ENCODE data around the gene ATP6V0E2.

The ATP6V0E2 gene

DNA sequence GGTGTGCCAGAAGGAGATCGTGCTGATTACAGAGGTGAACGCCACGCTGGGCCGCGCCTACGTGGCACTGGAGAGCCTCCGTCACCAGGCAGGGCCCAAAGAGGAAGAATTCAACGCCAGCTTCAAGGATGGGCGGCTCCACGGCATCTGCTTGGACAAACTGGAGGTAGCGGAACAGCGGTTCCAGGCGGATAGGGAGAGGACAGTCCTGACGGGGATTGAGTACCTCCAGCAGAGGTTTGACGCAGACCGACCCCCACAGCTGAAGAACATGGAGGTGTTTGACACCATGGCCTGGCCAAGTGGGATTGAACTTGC is 12.1 kb upstream of the ATP6V0E2 start:
- FAIRE-seq (no peak), DNase-seq (ENCODE audit: low spot score) (no peak)

DNA sequence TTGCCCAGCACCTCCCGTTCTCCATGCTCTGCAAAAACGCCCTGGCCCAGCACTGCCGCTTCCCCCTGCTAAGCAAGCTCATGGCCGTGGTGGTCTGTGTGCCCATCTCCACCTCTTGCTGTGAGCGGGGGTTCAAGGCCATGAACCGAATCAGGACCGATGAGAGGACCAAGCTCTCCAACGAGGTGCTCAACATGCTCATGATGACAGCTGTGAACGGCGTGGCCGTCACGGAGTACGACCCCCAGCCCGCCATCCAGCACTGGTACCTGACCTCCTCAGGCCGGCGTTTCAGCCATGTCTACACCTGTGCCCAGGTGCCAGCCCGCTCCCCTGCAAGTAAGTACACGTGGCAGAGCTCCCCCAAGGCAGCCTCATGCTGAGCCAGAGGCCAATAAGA is 11.6 kb upstream of the ATP6V0E2 start:
- no peak for DNase-seq (ENCODE audit: low spot score)
- FAIRE-seq = no peak

DNA sequence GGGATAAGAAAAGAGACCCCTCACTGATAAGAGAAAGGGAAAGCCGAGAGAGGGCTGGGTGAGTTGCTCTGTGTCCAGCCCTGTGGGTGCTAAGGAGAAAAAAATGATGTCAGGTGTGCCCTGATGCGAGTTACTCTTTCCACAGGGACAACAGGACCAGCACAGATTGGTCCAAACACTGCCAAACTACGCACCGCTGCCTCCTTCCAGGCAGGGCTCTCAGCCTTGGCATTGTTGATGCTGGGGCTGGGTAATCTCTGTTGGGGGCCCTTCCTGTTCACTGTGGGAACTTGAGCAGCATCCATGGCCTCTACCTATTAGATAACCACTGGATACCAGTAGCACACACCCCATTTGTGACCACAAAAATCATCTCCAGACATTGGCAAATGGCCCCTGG is 10.3 kb upstream of the ATP6V0E2 start:
- DNase-seq (ENCODE audit: low spot score) = no peak
- FAIRE-seq = no peak

DNA sequence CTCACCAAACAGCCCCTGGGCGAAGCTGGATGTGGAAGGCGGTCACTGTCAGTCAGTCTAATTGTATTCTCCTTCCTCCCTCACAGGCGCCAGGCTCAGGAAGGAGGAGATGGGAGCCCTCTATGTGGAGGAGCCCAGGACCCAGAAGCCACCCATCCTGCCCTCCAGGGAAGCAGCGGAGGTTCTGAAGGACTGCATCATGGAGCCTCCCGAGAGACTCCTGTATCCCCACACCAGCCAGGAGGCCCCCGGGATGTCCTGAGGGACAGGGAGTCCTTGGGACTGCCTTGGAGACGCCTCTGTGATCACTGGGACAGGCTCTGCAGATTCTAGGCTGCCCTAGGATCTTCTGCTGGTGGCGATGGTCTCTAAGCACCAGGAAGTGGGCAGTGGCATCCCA is 9.7 kb upstream of the ATP6V0E2 start:
- FAIRE-seq (no peak), DNase-seq (ENCODE audit: low spot score) (no peak)

DNA sequence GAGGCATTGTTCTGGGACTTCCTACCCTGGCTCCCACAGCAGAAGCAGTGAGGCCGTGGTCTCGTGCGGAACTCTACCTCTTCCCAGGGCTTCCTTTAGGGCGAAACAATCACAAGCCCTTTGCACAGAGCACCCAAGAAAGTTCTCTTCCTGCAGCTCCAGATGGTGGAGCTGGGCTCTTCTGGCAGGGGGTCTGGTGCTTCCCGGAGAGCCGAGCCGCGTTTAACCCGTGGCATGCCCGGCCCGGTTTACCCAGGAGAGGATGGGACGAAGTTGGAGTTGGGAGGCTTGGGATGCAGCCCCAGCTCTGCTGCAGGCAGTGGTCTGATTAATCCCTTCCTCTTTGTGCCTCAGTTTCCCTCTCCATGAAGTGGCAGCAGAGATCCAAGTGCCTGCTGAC is 9.0 kb upstream of the ATP6V0E2 start:
- FAIRE-seq (no peak), DNase-seq (ENCODE audit: low spot score) (no peak)

DNA sequence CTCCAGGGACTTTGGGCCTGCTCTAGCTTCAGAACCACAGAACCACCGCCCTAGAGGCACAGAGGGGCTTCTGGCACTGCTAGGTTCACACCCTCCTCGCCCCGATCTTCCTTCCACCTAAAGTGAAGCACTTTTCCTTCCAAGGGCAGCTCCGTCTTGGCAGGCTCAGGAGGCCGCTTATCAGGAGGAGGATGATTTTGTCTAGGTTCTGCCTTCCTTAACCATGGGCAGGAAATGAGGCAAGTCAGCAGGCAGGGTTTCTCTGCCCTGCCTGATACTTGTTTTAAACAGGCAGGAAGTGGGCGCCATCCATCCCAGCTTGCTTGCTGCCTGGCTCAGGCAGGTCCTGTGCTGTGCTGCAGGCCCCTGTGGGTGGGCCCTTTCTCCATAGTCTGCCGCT is 8.3 kb upstream of the ATP6V0E2 start:
- no peak for DNase-seq (ENCODE audit: low spot score)
- FAIRE-seq = no peak

DNA sequence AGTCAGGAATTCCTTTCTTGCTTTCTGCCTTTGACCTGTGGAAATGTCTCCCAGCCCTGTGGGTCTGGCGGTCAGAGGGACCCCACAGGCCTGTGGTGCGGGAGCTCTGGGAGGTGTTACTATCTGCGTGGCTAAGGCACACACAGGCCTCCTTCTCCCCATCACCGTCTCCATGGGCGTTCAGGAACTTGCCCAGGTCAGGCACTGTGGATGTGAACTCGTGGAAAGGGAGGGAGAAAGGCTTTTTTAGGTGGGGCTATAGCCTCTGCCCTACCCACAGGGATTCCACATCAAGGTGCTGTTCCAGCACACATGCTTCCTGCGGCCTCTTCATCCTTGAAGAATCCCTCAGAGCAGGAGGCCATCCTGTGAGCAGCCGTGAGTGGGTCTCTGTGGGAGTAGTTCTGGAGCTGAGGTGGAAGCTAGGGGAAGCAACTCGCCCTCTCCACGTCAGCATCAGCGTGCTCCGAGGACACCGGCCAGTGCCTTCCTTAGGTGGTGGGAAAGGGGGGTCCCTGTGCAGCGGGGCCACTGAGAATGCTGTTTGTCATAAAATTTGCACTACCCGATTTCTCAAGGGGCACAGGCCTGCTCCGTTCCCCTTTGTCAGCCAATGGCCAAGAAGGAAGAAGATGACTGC is 7.5 kb upstream of the ATP6V0E2 start:
- DNase-seq (ENCODE audit: low spot score) (no peak), FAIRE-seq (no peak)

DNA sequence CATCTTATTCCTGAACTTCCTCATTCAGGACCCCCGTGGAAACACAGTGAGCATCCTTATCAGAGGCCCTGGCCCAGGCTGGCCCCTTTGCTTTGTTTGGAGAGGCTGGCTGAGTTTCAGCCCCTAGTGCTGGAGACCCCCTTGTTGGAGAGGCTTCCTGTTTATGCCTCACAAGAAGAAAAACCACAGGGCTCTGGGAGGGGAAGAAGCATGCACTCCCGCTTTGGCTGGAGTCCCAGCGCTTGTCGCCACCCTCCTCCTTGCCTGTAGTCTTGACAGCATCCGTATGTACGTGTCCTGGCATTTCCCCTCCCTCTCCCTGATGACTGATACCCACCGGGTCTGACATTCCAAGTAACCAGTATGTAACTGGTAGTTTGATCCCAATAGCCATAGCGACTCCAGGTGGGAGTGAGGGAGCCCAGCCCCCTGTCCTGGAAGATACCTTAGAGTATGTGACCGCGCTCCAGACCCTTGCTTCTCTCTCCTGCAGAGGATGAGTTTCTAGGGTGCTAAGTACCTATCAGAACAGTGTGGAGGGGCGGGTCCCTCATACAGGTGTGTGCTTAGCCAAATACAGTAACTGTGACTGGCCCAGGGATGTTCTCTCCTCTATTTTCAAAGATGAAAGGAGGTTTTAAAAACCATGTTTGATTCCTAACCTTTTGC is 6.9 kb upstream of the ATP6V0E2 start:
- FAIRE-seq = no peak
- DNase-seq (ENCODE audit: low spot score) = peak; percentile 8

DNA sequence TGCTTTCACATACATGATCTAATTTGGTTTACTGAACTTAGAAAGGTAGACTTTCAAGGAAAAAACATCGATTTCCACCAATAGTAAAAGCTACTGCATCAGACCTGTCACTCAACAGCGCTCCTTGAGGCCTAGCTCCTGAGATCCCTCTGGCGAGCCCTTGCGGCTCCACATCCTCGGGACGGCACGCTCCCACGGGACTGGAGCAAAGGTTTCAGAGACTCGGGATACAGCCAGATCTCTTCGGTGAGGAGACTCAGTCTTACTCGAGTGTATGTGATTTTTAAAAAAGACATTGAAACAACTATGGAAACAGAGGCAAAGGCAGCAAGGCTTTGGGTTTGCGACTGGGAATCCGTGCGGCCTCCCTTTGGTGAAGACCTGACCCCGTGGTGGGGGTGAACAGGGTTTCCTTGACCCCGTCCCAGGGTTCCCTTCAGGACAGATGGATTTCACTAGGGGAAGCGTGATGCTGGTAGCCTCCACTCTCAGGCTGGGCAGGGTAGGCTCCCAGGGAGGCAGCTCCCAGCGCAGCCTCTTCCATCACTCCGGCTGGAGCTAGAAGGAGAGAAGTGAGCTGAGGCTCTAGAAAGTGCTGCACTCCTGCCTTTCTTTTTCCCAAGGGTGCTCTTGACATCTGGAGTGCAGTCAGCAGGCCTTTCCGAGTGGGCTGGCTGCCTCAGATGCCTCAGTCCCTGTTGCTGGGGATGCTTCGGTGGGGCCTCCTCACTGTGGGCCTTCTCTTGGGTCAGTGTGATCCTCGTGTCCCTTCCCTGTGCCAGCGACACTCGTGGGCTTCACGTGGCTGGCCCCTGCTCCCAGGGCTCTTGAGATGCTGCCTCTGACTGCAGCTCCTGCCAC is 5.8 kb upstream of the ATP6V0E2 start:
- DNase-seq (ENCODE audit: low spot score) (no peak), FAIRE-seq (no peak)

DNA sequence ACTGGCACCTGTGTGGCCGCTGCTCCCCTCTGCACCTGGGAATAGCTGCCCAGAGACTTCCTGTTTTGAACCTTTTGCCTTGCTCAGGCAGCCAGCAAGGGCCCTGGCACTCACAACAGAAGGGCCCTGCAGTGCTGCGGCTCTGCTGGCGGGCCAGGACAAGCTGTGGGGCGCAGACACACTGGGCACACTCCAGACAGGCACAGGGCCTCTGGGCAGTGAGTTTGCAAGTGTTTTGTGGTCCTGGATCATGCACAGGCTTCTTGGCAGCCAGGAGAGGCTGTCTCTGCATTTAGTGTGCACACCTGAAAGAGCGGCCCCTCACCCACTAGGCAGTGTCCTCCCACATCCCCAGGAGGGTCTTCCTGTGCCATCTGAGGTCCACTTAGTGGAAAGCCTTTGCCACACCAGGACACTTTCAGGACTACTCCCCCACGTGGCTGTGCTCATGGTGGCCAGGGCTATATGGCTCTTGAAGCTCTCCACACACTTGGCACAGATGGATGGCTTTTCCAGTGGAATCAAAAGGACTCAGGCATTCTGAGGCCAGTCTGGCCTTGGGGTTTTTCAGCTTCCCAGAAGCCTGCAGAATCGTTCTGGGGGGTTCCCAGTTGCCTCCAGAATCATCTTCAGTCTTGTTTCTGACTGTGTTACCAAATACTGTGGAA is 5.0 kb upstream of the ATP6V0E2 start:
- no peak for FAIRE-seq
- no peak for DNase-seq (ENCODE audit: low spot score)

DNA sequence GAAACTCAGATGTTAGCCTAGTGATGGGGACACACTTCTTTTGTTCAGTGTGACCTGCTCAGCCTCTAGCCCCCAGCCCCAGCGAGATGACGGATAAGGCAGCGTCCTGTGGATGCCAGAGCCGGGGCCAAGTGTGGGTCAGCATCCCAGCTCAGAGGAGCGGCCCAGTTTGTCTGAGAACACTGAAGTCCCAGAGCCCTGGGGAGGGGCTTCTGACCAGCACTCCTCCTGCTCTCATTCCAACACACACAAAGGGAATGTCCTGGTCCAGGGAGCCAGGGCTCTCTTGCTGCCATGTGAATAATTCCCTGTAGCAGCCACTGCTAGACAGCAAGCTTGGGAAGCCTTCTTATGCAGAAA is 4.5 kb upstream of the ATP6V0E2 start:
- FAIRE-seq = no peak
- DNase-seq (ENCODE audit: low spot score) = no peak

DNA sequence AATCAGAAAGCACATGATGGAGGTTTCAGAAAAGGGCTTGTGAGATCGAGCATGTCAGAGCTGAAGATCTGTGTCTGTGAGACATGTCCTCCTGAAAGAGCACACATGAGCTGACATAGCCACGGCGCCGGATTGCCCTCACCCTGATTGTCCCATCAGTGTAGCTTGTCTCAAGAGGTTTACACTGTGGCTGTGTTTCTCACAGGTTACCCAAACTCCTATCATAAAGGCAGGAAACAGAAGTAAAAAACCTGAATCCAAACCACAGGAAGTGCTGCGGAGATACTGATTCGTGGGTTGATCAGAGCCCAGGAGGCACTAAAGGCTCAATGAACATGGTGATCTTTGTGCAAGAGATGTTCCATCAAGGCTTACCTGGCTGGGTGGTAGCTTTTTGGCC is 3.9 kb upstream of the ATP6V0E2 start:
- FAIRE-seq = no peak
- DNase-seq (ENCODE audit: low spot score) = no peak

DNA sequence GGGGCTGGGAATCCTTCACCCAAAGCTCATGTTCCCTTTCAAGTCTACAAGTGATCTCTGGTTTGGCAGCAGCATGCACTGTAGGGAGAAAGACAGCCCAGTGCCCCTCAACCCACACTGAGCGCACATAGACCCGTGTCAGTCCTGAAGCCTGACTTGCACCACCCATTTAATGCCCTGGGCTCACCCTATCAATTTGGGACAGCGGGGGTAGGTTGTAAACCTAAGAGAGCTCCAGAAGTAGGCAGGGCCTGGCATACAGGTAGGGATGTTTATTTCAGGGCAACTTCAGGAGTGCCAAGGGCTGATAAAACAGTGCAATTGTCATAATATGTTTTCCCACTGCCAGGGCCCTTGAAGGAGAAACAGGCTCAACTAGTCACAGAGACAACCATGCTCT is 3.5 kb upstream of the ATP6V0E2 start:
- FAIRE-seq (no peak), DNase-seq (ENCODE audit: low spot score) (no peak)

DNA sequence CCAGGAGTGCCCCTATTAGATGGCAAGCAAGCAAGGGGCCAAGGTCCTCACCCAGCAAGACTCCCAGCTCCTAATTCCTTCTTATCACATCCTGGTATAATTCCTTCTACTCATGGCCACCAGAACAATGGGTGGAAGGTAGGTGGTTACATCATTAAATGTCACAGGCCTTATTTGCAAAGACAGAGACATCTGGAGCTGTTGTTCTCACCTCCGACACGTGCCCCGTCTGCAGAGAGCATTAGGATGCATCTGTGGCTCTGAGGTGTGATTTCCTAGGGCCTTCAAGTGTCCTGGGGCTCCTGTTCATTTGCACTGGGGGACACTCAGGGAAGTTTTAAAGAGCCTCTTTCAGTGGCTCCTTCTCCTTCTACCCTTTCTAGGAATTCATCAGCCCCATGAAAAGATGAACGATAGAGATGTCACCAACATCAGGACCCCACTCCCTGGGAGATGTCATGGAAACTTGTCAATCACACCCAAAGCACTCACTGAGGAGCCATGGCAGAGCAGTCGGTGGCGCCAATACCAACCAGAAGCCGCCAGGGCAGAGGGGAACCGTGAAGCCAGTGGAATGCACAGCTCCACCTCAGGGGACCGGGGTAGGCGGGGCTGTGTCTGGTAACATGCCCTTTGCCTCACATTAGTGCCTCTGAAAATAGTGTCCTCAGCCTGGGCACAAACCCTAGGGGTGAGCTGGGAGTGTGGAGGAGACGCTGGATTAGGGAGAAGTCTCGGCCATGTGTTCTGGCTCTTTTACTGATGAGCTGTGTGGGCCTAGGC is 2.9 kb upstream of the ATP6V0E2 start:
- FAIRE-seq = no peak
- DNase-seq (ENCODE audit: low spot score) = no peak

DNA sequence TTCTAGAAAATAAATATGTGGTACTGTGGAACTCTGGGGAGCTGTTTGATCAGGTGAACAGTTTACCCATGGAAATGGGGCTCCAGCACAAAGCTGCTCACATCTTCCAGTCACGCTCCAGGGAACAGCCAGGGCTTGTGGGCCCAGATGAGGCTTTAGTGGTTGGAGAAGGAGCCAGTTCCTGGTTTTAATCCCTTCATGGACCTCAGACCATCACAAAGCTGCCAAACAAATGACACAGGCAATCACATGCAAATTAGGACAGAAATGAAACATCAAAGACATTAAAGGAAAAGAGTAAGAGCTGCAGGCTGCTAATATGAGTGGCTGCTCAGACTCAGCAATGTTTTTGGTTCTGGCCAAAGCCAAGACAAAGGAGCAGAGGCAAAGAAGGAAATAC is 2.2 kb upstream of the ATP6V0E2 start:
- FAIRE-seq = no peak
- DNase-seq (ENCODE audit: low spot score) = no peak

DNA sequence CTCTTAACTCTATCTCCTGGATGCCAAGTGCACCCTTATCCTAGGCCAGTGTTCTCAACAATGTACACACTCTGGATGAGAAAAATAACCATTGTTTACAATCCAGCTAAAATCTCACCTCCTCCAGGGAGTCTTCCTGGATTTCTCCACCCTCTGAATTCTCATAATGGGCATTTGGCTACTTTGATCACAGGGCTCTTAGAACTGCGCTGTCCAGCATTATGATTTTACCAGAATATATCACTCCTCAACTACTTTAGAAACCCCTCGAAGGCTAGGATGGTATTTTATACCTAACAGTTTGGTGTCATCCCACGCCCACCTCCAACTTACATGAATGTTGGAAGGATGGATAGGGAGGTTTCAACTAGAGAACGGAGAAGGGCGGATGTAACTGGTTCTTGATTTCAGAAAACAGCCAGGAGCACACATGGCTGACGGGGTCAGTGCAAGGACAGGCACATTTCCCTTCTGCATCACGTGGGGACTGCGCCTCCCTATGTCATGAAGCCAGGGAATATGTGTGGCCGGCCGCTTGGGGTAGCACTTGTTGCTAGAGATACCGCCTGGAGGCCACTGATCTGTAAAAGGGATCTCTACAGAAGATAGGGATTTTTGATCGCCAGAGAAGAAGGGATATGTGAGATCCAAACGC is 1.2 kb upstream of the ATP6V0E2 start:
- FAIRE-seq (no peak), DNase-seq (ENCODE audit: low spot score) (peak; percentile 48)

DNA sequence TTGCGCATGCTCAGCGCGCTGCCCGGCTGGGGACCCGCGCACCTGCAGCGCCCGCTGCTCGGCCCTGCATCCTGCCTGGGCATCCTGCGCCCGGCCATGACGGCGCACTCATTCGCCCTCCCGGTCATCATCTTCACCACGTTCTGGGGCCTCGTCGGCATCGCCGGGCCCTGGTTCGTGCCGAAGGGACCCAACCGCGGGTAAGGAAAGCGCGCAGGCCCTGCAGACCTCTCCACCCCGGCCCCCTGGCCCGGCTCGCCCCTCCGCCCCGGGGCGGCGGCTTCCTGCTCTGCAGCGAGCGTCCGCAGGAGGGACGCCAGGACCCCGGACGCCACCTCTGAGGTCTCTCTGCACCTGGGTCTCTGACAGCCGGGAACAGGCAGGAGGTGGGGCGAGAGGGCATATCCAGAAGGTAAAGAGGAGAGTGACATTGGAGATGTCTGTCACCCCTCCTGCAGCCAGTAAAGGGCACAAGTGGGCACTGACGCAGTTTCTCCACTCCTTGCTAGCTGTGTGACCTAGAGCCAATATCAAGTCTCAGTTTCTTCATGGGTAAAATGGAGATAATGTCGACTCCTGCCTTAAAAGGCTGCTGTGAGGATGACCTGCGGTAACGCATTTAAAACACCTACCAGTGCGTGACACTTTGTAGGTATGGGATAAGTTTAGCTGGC is 338 bp downstream of the ATP6V0E2 start:
- peak; percentile 87 for DNase-seq (ENCODE audit: low spot score)
- no peak for FAIRE-seq

DNA sequence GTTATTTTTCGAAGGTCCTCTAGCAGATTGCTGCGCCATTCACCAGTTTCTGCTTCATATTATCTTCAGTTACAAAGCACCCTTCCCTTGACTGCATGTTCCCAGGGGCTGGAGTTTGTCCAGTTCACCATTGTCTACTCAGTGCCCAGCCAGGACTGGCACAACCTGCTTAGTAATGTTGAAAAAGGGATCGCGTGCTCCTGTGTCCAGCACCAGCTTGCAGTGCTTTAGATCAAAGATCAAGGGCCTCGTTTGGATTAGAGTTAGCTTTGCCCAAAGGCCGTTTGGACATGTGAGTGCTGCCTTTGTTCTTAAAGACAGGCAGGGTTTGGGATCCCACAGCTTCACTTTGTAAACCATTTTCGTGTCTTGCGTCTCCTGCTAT is 867 bp downstream of the ATP6V0E2 start:
- DNase-seq (ENCODE audit: low spot score) = no peak
- FAIRE-seq = no peak

DNA sequence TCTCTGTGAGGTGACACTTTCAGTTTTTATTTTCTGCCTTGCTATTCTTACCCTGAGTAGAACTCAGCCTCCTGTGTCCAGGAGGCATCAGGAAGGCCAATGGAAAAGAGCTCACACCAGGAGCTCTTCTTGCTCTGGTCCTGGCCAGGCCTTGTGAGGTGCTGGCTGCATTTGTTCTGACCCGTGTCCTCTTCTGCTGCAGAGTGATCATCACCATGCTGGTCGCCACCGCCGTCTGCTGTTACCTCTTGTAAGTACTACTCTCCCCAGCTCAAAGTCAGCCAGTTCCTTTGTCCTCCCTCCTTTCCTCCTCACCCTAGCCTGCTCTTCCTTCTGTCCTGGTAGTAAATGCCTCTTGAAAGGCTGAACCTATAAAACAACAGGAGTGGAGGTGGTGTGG is 1.6 kb downstream of the ATP6V0E2 start:
- DNase-seq (ENCODE audit: low spot score) = no peak
- FAIRE-seq = no peak

DNA sequence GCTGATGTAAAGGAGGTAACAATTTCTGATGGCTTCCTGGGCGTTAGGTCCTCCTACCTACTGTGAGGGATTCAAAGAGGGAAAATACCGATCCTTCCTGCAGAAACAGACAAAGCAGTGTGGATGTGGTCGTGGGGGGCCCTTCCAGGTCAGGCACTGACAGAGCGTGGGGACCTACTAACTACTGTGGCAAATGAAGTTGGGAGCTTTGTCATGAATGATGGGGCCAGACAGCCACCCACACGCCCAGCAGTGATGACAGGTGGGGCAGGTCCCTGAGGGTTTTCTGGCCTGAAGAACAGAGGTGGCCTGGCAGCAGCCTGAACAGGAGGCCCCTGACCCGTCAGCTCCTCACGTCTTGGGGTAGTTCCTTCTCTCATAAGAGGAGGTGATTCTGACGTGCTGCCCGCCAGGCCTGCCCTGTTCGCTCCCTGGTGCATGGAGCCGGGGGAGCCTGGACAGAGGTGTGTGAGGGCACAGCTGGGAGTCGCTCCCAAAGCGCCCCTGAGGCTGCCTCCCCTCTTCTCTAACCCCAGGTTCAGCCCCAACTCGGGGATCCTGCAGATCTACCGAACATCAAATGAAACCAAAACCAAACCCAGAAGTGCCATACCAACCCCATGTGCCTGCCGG is 4.2 kb downstream of the ATP6V0E2 start:
- FAIRE-seq = no peak
- DNase-seq (ENCODE audit: low spot score) = no peak

Measured in urothelium cell line (cell line).